C1 segment of cervical spinal cord (tissue), 14 donors: ENCODE measurements around the gene CASP2.
A peak's percentile ranks its signal among the peaks of the same experiment; 100 is the strongest.

Experiments used
- DNase-seq, 14 donors: peaks; one replicate each; lab custom pipeline; 2025; lab: John Stamatoyannopoulos, UW

The CASP2 gene

DNA sequence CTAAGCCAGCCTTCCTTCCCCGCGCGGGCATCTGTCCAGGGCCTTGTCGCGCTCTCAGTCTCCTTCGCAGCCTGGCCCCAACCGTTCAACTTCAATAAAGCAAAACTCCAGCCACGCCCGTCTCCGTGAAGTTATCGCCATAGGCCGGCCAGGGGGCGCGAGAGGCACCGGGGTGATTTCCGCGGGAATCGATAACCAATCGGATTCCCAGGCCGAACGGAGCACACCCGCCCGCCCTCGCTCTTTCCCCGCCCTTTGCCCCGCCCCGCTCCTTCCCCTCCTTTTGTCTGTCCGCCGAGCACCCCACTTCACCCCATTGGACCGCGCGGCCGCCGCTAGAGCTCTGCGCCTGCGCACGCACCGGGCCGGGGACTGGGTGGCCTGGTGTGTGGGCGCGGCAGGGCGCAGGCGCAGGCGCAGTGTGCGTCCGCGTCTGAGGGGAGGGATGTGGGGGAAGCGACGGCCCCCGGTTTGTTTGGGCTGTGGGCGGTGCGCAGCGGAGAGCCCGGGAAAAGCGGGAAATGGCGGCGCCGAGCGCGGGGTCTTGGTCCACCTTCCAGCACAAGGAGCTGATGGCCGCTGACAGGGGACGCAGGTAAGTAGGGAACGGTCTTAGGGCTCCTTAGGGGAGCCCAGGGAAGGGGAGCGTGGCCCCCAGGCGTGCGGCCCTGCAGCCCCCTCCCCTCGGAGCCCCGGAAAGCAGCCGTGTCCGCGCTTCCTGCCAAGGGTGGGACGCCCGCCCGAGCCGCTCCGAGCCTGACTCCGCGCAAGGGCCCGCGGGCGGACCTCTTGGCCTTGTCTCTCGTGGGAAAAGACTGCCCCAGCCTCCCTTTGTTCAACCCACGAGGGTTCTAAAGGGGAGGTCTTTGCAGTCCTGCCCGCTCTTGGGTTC is at the start of gene CASP2:
Gene CASP2 (plus strand): TSS at position 417 of the 892 bp plus-strand sequence. CDS start 105 bp downstream, at position 522.
- DNase-seq: peak; percentile 62 to 99 (median 95)

DNA sequence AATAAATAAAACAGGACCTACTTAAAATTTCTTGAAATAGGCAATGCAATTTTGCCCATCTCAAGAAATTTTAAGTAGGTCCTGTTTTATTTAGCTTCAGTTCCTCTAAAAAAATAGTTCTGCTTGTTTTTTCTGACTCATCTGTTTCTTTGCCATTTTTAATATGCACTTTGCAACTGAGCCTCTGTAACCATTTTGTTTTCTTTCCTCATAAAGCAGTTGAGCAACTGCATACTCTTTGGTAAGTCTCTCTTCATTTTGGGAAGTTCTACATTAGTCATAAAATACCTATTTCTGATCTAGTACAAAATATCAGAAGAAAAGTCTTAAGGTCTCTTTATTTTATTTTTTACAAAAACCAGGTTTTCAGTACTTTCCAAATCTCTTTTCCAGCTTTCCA is 48.3 kb upstream of the CASP2 start:
- DNase-seq: no peak

DNA sequence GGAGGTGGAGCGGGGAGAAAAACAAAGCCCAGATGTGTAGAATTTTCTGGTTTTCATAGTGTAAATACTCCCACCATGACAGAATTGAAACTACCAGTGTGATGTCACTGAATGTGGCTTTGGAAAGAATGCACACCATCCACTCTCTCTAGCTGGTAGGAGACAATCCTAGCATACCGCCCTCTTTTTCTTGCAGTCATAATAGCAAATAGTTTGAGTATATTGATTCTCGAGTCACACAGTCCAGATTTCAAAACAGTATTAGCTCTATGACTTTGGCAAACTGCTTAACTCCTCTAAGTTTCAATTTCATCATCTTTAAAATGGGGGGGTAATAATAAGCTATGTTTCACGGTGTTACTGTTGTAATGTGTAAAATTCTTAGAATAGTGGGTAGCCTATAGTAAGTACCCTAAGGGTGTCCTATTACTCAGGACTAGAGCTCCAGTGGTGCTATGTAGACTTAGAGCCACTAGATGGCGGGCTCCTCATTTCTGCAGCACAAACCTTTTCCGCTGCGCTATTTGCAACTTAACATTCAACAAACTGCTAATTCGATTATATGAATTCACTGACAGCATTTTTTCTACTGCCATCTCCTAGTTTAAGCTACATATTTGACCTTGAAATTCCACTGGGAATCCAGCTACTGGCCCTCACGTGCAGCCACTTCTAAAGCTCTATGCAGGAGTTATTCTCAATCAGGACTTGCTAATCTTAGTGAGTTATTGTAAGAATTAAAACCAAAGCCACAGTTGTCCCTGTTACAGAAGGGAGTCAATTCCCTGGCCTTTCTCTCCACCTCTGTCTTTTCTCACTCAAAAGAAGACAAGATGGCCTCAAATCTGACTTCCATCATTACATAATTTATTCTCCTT is 47.6 kb upstream of the CASP2 start:
- DNase-seq: peak in 8 of 14 donors; percentile 6 to 66 (median 36)

DNA sequence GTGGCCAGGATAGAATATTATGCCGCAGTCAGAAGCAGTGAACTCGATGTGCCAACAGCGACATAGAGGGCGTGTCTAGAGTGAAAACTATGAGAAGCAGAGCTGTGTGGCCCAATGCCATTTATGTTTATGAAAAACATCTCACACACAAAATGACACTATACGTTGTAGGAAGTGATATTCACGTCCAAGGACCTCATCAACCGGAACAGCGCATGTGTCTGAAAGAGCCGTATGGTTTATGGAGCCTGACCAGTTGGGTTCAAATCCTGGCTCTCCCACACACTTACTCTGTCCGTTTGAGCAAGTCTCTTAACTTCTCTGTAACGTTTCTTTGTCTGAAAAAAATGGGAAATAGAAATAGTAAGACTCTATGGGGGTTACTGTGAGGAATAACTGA is 45.8 kb upstream of the CASP2 start:
- no peak for DNase-seq

DNA sequence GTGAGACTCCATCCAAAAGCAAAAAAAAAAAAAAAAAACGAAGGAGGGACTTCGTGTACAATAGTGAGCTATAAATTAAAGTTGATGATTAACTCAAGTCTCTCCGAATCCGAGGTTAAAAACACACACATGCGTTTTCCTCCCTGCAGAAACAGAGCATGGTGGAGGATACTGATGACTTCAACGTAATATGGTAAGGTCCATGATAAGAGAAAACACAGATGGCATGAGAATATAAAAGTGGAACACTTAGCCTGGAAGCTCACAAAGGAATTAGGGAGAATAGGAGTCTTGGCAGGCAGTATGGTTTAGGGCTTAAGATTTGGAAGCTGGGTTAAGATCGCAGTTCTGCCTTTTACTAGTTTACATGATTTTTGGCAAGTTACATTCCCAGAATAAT is 45.0 kb upstream of the CASP2 start:
- no peak for DNase-seq

DNA sequence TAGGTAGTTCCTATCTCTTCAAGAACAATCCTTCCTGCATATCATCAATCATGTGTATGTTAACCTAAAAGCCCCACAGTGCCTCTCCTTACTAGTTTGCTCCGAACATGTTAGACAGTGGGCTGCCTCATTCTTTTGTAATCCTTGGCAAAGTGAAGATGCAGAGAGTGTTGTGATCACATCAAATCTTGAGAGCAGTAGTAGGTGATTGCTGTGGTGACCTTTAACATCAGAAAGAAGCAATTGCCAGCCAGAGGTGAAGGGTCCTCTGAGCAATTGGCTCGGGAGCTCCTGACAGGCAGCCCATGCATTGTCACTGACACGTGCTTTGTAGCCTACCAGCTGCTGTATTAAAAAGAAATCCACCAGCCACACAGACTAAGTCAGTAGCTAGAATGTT is 44.5 kb upstream of the CASP2 start:
- DNase-seq: no peak

DNA sequence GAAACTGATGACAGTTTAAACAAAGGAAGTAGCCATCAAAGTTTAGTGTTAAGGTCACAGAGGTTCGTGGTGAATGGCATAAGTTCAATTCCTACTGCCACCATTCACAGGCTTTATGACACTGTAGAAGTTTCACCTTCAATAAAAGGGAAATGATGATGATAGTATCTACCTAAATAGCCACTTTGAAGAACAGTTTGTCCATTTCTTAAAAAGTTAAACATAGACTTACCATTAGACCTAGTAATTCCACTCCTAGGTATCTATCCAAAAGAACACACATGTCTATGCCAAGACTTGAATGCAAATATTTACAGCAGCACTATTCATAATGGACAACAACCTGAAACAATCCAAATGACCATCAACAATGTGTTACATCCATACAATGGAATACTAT is 43.8 kb upstream of the CASP2 start:
- no peak for DNase-seq

DNA sequence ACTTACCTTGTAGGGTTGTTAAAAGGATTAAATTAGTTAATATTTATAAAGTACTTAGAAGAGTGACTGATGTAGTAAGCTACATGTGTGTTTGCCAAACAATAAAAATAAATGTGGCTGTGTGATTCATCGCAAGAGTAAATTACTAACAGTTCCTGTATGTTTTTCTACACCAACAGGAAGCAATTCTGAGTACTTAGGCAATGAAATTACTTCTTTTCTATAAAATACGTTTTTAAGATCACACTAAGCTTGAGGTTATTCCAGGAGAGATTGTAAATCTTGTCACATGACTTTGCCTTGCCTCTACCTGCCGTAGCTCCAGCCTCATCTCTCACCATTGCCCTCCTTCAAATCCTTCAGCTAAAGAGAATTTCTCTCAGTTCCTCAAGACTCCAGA is 43.0 kb upstream of the CASP2 start:
- no peak for DNase-seq

DNA sequence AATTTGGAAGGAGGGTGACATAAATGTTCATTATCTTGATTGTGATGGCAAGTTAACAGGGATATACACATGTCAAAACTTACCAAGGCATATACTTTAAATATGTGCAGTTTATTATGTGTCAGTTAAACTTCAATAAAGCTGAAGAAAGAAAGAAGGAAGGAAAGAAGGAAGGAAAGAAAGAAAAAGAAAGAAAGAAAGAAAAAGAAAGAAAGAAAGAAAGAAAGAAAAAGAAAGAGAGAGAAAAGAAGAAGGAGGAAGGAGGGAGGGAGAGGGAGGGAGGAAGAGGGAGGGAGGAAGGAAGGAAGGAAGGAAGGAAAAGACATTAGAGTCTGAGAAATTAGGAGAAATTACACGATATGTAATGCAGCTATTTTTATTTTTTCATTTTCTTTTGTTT is 40.8 kb upstream of the CASP2 start:
- no peak for DNase-seq

DNA sequence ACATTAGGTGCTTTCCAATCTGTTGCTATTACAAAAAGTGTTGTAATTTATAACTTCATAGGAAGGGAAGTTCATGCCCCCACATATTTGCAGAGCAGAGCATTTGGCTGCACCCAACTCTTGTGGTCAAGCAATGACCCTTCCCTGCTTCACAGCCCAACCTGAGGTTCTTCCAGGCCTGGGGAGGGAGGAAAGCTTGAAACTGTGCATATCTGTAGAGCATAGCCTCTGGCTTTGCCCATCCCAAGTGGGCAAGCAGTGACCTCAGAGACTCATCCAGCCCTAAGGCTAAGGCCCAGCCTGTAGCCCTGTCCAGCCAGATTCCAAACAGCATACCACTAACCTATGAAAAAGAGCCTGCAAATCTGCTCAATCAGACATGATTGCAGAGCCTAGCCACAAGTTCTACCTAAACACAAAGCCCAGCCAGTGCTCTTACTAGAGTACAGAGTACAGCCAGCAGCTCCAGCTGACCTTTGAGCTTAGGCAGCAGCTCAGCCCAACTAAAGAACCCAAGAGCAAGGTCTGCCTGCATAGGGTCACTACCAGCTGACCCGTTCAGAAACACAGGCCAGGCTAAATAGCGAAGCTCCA is 39.3 kb upstream of the CASP2 start:
- DNase-seq: no peak

DNA sequence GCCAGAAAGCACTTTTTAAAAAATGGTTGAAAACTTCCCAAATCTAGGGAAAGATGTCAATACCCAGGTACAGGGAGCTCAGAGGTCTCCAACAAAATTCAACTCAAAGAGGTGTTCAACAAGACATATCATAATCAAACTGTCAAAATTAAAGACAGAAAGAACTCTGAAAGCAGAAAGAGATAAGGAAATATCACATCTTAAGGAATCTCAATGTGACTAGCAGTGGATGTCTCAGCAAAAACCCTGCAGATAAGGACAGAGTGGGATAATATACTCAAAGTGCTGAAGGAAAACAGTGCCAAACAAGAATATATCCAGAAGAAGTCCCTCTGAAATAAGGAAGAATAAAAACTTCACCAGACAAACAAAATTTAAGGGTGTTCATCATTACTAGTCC is 38.0 kb upstream of the CASP2 start:
- DNase-seq: no peak

DNA sequence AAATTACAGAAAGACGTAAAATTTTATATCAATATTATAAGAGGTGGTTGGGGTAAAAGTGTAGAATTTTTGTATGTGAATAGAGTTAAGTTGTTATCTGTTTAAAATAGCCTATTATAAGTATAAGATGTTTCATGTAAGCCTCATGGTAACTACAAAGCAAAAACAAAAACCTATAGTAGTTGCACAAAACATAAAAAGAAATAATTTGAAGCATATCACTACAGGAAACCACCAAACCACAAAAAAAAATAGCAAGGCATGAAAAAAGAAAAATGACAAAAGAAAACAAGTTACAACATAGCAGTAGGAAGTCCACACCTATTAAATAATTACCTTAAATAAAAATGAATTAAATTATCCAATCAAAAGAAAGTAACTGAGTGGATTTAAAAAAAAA is 37.3 kb upstream of the CASP2 start:
- no peak for DNase-seq

DNA sequence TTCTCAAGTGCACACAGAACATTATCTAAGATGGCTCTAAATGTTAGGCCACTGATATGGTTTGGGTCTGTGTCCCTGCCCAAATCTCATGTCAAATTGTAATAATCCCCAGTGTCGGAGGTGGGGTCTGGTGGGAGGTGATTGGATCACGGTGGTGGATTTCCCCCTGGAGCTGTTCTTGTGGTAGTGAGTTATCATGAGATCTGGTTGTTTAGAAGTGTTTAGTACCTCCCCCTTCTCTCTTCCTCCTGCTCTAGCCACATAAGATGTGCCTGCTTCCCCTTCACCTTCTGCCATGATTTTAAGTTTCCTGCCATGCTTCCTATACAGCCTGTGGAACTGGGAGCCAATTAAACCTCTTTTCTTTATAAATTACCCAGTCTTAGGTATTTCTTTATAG is 36.1 kb upstream of the CASP2 start:
- DNase-seq: no peak

DNA sequence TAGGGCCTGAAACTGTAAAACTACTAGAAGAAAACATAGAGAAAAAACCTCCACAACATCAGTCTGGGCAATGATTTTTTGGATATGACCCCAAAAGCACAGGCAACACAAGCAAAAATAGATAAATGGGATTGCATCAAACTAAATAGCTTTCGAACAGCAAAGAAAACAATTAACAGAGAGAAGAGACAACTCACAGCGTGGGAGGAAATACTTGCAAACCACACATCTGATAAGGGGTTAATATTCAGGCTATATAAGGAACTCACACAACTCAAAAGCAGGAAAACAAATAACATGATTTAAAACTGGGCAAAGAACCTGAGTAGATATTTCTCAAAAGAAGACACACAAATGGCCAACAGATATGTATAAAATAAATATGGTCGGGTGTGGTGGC is 32.6 kb upstream of the CASP2 start:
- no peak for DNase-seq

DNA sequence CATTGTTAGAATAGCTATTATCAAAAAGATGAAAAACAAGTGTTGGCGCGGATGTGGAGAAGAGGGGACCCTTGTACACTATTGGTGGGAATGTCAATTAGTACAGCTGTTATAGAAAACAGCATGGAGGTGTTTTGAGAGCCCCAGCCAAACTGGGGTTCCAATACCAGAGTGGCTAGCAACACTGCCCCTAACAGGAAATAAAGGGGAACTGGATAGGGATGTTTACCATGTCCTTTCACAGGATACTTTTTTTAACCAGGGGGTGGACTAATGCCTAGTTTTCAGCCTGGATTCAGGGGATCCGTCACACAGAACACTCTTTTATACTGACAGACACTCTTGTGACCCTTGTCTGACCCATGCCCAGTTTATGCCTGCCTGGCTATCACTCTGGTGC is 31.8 kb upstream of the CASP2 start:
- no peak for DNase-seq

DNA sequence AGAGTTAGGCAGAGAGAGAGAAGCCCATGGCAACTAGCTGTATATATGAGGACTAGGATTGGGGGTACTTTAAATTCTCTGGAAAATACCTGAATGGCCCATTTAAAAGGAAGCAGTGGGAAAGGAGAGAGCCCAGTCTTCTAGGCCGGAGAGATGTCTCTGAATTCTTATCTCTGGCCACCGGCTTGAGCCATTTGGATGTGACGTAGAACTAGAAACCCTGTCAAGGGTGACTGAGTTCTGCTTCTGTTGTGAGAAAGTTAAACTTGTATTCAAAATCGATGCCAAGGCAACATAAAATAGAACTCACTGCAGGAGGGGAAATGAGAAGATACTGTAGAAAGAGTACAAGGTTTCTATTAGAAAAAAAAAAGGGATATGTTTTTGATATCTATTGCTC is 31.2 kb upstream of the CASP2 start:
- no peak for DNase-seq

DNA sequence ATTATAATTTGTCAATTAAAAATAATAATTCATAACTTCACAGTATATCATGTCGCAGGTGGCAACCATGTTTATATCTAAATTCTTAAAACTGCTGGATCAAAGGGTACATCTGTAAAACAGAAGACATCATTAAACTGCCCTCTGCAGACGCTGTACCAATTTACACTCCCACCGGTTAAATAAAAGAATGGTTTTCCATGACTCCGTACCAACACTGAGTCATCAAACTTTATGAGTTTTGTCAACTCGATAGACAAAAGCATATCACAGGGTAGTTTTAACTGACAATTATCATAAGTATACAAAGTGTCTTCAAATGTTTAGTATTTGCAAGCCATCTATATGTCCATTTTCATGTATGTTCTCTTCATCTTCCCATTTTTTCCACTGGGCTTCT is 30.6 kb upstream of the CASP2 start:
- no peak for DNase-seq

DNA sequence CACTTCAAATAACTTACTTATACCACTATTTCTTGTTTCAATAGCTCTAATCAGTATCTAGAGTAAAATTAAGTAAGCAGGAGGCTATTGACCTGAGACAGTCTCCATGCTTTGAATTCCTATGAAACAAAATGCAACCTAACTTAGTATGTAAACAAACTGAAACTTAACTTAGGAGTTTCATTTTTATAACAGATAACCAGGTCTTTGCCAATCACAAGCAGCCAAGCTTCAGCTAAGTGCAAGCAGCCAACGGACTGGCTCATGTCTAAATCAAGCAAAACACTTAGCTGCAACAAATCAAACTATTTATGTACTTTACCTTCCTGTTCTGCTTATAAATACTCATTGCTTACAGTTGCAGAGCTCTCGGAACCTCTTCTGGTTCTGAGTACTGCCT is 29.3 kb upstream of the CASP2 start:
- DNase-seq: no peak

DNA sequence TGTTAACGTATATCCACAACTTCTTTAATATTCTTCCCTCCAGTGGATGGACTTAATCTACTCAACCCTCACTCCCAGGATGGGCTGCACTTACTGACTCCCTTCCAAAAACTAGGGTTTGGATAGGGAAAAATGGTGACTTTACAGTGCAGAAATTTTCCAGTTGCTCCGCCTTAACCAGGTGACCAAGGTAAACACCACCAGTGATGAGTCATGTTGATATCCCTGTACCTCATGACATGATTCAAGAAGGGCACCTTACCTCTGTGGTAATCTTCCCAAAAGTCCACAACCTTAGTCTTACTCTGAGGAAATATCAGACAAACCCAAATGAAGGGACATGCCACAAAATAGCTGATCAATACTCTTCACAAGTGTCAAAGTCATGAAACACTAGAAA is 28.4 kb upstream of the CASP2 start:
- DNase-seq: no peak

DNA sequence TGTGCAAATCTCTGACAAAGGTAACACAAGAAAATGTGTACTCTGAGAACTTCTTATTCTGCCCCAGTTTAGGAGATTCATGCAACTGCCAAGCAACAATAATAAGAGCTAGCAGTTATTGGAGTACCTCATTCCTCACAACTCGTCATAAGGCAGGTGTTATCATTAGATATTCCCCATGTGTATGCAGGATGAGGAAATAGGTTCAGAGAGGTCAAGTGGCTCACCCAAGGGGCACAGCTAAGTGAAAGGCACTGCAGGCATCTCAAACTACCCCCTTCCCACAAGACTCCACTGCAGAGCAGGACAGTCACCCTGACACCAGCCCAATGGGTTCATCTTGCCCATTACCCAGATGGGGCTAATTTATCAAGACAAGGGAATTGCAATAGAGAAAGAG is 26.2 kb upstream of the CASP2 start:
- no peak for DNase-seq

DNA sequence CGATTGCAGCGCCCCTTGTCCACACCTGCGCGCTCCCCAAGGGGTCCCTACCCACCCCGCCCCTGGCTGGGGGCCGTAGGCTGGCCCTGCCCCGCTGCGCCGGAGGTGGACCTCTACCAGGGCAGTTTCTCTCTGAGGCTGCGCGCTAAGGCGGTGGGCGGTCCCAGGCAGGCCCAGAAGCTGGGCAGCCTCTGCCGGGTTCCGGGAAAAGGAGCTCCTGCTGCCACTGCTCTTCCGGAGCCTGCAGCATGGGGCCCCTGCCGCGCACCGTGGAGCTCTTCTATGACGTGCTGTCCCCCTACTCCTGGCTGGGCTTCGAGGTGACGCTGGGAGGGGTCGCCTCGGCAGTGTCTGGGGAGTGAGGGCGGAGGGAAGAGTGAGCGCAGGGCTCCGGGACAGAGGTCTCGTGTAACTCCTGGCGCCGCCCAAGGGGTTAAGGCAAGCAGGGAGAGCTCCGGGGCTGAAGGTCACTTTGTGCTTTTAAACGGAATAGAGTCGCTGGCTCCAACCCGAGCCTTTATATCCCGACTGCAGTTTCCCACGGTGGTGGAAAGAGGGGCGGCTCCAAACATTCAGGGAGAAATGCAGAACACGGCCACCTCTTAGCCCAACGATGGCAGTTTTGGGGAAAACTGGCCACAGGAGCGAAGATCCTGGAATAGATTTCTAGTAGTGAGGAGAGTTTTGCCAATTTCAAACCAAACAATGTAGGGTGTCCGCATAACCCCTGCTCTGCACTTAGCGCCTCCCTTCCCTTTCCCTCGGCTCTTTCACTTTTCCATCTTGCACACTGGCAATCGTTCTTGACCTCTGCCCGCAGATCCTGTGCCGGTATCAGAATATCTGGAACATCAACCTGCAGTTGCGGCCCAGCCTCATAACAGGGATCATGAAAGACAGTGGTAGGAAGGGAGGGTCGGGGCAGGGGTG is 24.6 kb upstream of the CASP2 start, which contains the start of gene GSTK1:
Gene GSTK1 (plus strand): TSS at position 176 of the 930 bp plus-strand sequence. CDS start 73 bp downstream, at position 249.
- peak in 13 of 14 donors; percentile 9 to 85 (median 73) for DNase-seq
